IgD-negative memory B cell (primary cell): ENCODE measurements around the gene TTYH3. TPM values are rescaled to one million over a fixed set of nuclear protein-coding genes. Genes with fewer than 3 reads are reported as not detected.

ENCODE experiments used
- H3K27ac Mint-ChIP-seq, 3 donors: one replicate each; pipeline ENCODE4 v1.8.0; 2020 to 2022; ENCODE audit warnings: mild to moderate bottlenecking in 3 of 3, mixed read lengths in 3 of 3, moderate library complexity in 1 of 3
- H3K27me3 Mint-ChIP-seq: one replicate; pipeline ENCODE4 v1.8.0; 2021; ENCODE audit warnings: mixed read lengths
- H3K36me3 Mint-ChIP-seq: one replicate; pipeline ENCODE4 v1.8.0; 2020; ENCODE audit warnings: mild to moderate bottlenecking, mixed read lengths
- H3K4me1 Mint-ChIP-seq, 3 donors: one replicate each; pipeline ENCODE4 v1.8.0; 2020 to 2022; ENCODE audit warnings: mixed read lengths in 3 of 3, mild to moderate bottlenecking in 1 of 3
- H3K4me3 Mint-ChIP-seq, 4 donors: one replicate each; pipeline ENCODE4 v1.8.0; 2020 to 2022; ENCODE audit warnings: mild to moderate bottlenecking in 4 of 4, mixed read lengths in 4 of 4, moderate library complexity in 3 of 4
- H3K9me3 Mint-ChIP-seq, 3 donors: one replicate each; pipeline ENCODE4 v1.8.0; 2020 to 2021; ENCODE audit warnings: mixed read lengths in 3 of 3, mild to moderate bottlenecking in 1 of 3
- polyA plus RNA-seq: library from polyadenylated mRNA; unstranded; fragments of 300-500 nt; fragmentation: Illumina TruSeq; gene quantifications from one replicate; pipeline ENCODE4 v1.2.3, GENCODE V29; 2021

TTYH3 gene
- polyA plus RNA-seq, 1 donor from 2014 or later: 2.0 TPM

DNA sequence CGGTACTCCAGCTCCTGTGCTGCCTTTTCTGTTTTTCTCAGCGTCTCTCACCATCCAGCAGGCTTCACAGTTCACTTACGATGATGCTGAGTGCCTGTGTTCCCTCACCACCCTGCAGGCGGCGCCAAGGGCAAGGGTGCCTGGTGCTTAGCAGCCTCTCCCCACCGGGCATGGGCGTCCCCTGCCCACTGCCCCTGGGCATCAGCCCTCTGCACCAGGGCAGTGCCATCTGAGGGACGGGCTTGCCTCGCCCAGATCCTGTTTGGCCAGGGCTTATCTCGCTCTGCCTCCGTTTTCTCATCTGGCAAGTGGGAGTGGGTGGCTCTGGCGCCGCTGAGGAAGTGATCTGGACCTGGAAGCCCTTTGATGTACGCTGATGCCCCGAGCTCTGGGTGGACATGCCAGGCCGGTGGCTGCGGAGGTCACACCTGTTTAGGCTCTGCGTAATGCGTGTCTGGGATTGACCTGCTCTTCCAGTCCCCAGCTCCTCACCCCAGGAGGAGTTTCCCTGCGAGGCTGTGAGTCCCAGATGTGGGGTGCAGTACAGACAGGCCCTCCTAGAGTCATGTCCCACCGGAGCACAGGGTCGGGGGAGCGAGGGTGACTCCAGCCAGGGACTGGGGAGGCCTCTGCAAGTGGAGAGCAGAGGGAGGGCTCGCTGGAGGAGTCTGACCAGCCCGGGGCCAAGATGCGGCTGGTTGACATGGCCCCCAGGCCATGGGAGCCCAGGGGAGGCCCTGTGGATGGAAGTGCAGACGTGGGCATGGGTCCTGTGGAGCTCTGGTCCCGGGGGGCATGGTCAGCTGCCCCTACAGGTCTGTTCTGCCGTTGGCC is 11.8 kb downstream of the TTYH3 start:
- H3K9me3 Mint-ChIP-seq: no peaks in the 10 kb centered on the region
- H3K4me1 Mint-ChIP-seq: peaks cover 10 to 23% (median 15%) of the 10 kb centered on the region in 3 donors
- peak overlapping the region in 2 of 3 donors; percentile 27 to 48 for H3K27ac Mint-ChIP-seq

DNA sequence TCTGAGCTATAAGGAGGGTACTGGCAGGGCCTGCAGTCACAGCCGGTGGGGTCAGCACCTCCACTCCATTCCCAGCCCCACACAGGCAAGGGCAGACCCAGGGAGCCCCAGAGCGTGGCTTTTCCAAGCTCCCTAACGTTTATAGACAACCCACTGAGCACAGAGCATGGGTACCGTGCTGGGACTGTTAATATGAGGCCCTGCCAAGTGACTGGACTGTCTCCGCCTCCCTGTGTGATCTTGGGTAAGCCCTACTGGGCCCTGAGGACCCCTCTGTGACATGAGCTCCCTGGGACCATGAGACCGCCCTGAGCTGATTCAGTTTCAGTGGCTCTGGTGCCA is 12.4 kb downstream of the TTYH3 start:
- Mint-ChIP-seq H3K27me3 (peaks cover 2% of the 10 kb centered on the region), H3K9me3 (no peaks in the 10 kb centered on the region), H3K27ac (peak overlapping the region in 1 of 3 donors; percentile 56), H3K4me1 (peaks cover 10 to 23% (median 15%) of the 10 kb centered on the region in 3 donors), H3K4me3 (peak overlapping the region in 2 of 4 donors; percentile 39 to 55), H3K36me3 (no peaks in the 10 kb centered on the region)

More for the DNA sequence above, 11.8 kb downstream of the TTYH3 start:
- Mint-ChIP-seq H3K27me3 (peaks cover 2% of the 10 kb centered on the region), H3K36me3 (no peaks in the 10 kb centered on the region), H3K4me3 (peak overlapping the region in 1 of 4 donors; percentile 75)

DNA sequence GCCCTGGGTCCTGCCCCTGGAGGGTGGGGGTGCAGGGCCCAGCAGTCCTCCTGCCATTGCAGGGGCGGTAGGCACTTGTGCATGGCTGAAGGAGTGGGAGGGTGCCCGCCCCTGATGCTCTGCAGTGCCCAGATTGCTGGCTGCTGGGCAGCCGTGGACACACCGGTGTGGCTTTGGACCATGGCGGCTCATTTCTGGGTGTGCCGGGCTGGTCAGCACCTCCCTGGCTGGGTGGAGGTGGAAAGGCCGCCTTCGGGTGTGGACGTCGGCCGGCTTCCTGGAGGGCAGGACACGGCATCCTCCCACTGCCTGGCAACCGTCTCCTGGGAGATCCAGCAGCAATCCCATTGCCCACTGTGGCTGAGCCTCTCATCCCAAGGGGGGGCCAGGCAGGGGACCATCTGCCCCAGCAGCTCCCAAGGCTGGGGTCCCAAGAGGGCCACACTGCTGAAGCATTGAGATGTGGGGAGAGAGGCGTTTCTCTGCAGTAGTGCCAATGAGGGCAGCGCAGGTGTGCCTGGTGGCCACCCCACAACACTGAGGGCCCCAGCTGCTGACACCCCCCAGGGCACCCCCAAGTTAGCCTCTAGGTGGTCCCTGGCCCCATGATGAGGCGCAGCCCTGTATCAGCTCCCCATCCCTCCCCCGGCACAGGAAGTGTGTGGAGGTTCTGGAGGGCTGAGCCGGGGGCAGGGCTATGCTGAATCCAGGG is 12.9 kb downstream of the TTYH3 start:
- Mint-ChIP-seq H3K36me3 (no peaks in the 10 kb centered on the region), H3K27ac (peak overlapping the region in 2 of 3 donors; percentile 61 to 87), H3K4me1 (peaks cover 10 to 21% (median 15%) of the 10 kb centered on the region in 3 donors), H3K4me3 (peak overlapping the region; percentile 34 to 91 (median 65)), H3K9me3 (no peaks in the 10 kb centered on the region), H3K27me3 (peaks cover 2% of the 10 kb centered on the region)

DNA sequence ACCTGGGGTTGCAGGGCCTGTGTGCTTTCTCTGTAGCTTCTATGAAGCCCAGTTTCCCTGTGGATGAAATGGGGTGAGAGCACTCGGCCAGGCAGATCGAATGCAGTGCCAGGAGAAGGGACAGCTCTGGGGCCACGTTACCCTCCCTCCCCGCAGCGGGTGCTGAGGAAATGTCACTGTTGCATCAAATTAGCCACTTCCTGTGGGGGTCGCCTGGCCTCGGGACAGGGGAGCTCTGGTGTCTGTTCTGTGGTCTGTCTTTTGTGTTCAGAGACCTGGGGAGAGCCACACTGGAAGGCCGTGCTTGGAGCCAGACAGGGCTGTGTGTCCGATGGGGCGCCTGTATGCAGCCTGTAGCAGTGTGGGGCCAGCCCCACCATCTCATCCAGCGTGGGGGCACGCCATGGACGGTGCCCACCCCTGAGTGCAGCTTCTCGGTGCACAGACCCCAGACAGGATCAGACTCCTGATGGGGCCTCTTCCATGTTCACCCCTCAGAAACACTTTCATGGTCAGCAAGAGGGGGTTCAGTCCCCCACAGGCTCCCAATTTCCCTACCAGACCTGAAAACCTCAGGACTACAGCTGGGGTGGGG is 13.6 kb downstream of the TTYH3 start:
- Mint-ChIP-seq H3K9me3 (no peaks in the 10 kb centered on the region), H3K27me3 (peaks cover 2% of the 10 kb centered on the region), H3K4me3 (peak overlapping the region; percentile 34 to 91 (median 65)), H3K27ac (peak overlapping the region in 2 of 3 donors; percentile 61 to 87), H3K36me3 (peaks cover 3% of the 10 kb centered on the region), H3K4me1 (peaks cover 10 to 19% (median 15%) of the 10 kb centered on the region in 3 donors)

DNA sequence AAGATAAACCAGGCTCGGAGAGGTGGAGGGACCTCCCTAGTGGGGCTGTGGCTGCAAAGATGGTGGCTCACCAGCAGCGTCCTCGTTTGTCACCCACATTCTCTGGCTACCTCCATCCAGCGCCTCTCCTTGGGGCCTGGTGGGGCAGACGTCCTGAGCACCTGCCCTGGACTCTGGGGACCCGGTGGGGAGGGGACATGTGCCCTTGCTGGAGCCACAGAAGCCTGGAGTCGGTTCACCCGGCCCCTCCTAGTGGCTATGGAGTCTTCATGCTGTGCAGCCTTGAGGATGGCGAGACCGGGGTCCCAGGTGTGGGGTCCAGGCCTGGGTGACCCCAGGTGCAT is 14.5 kb downstream of the TTYH3 start:
- H3K27ac Mint-ChIP-seq: no peak overlapping the region
- peaks cover 2% of the 10 kb centered on the region for H3K27me3 Mint-ChIP-seq
- peaks cover 10 to 17% (median 14%) of the 10 kb centered on the region in 3 donors for H3K4me1 Mint-ChIP-seq
- H3K9me3 Mint-ChIP-seq: no peaks in the 10 kb centered on the region
- H3K36me3 Mint-ChIP-seq: peaks cover 3% of the 10 kb centered on the region
- H3K4me3 Mint-ChIP-seq: no peak overlapping the region

DNA sequence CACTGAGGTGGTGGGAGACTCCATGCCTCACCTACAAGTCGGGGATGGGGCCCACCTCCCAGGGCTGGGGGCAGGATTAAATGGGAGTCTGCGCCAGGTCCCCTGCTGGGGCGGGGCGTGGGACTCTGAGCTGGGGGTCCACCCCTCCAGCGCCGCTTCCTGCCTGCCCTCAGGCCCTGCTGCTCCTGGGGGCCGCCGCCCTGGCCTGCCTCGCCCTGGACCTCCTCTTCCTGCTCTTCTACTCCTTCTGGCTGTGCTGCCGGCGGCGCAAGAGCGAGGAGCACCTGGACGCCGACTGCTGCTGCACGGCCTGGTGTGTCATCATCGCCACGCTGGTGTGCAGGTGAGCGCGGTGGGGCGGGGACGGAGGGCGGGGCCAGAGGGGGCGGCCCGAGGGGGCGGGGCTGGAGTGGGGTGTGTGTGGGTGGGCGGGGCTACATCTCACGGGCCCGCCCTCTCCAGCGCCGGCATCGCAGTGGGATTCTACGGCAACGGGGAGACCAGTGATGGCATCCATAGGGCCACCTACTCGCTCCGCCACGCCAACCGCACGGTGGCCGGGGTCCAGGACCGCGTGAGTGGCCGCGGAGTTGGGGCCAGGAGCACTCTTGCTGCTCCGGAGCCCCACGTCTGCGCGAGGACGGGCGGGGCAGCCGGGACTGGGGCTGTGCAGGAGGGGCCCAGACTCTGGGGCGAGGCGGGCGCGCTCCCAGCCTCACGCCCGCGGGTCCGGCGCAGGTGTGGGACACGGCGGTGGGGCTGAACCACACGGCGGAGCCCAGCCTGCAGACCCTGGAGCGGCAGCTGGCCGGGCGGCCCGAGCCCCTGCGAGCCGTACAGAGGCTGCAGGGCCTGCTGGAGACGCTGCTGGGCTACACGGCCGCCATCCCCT is 15.1 kb downstream of the TTYH3 start:
- Mint-ChIP-seq H3K27me3 (peaks cover 2% of the 10 kb centered on the region), H3K4me1 (peaks cover 10 to 15% (median 12%) of the 10 kb centered on the region in 3 donors), H3K27ac (no peak overlapping the region), H3K4me3 (no peak overlapping the region), H3K9me3 (no peaks in the 10 kb centered on the region), H3K36me3 (peaks cover 3% of the 10 kb centered on the region)

DNA sequence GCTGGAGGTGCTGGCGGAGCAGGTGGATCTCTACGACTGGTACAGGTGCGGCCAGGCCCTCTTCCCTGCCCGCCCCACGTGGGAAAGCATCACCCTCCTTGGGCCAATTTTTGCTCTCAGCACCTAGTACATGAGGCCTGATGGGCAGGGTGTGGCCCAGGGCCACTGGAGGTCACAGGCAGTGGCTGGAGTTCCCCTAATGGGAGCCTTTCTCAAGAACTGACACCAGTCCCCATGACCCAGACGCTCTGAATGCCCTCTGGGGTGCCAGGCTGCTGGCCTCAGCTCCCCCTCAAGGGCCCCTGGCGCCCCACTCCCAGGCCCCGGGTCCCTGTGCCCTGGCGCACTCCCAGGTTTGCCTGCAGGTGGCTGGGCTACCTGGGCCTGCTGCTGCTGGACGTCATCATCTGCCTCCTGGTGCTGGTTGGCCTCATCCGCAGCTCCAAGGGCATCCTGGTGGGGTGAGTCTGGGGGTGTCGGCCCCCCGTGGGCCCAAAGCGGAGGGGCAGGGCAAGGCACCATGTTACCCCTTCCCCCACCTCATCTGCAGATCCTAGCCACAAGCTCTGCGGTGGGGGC is 15.9 kb downstream of the TTYH3 start:
- H3K4me3 Mint-ChIP-seq: no peak overlapping the region

DNA sequence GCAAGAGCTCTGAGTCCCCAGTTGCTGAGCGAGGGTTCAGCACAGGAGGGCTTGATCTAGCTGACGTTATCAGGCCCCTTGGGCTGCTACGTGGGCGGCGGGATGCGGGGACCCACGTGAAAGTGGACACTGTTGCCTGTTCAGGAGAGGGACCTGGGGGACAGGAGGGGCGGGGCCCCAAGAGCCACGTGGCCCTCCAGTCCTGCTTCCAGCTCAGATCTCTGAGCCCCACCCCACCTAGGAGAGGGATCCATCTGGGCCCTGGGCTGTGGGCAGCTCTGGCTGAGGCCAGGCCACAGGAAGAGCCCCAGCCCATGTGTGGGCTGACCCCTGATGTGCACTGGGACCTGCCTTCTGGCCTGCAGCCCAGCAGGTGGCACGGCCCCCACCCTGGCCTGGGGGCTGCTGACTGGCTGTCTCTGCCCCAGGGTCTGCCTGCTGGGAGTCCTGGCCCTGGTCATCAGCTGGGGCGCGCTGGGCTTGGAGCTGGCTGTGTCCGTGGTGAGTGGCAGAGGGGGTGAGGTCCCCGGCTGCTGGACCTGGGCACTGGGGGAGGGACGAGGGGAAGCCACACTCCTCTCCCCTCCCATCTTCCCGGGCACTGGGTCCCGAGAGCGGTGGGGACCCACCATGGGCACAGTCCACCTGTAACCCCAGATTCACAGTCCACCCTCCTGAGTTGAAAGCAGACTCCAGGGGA is 17.5 kb downstream of the TTYH3 start:
- Mint-ChIP-seq H3K36me3 (peaks cover 3% of the 10 kb centered on the region), H3K4me3 (no peak overlapping the region), H3K27ac (no peak overlapping the region), H3K27me3 (peaks cover 2% of the 10 kb centered on the region), H3K4me1 (peaks cover 9 to 10% (median 10%) of the 10 kb centered on the region in 3 donors), H3K9me3 (no peaks in the 10 kb centered on the region)

More for the DNA sequence above, 15.9 kb downstream of the TTYH3 start:
- H3K4me1 Mint-ChIP-seq: peaks cover 10 to 15% (median 12%) of the 10 kb centered on the region in 3 donors
- H3K27me3 Mint-ChIP-seq: peaks cover 2% of the 10 kb centered on the region
- peaks cover 3% of the 10 kb centered on the region for H3K36me3 Mint-ChIP-seq
- H3K27ac Mint-ChIP-seq: no peak overlapping the region
- no peaks in the 10 kb centered on the region for H3K9me3 Mint-ChIP-seq

DNA sequence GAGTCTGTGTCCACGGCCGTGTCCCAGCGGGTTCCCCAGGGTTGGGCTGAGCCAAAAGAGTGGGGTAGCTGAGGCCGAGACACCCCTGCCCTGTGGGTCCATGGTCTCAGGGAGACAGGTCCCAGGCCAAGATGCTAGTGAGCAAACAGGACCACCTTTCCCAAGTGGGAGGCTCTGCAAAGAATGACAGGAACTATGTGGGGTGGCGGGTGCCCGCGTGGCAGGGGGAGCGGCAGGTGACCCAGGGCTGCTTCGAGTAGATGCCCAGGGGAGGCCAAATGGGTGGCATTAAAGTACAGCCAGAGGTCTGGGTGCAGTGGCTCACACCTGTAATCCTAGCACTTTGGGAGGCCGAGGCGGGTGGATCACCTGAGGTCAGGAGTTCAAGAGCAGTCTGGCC is 18.2 kb downstream of the TTYH3 start:
- Mint-ChIP-seq H3K4me3 (no peak overlapping the region), H3K27me3 (peaks cover under 1% of the 10 kb centered on the region), H3K4me1 (peaks cover 7% of the 10 kb centered on the region in 3 donors), H3K36me3 (peaks cover 3% of the 10 kb centered on the region), H3K27ac (no peak overlapping the region), H3K9me3 (no peaks in the 10 kb centered on the region)

DNA sequence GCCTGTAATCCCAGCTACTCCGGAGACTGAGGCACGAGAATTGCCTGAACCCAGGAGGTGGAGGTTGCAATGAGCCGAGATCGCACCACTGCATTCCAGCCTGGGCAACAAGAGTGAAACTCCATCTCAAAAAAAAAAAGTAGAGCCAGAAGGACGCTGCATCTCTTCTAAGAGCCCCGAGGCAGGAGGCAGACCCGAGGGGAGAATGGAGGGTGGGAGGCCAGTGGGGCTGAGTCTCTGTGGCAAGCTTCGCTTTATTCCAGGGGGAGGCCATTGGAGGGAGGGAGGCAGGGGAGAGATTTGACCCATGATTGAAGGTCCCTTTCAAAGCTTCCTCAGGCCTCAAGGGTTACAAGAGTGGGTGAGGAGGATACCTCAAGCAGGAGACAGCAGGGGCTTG is 18.7 kb downstream of the TTYH3 start:
- no peaks in the 10 kb centered on the region for H3K9me3 Mint-ChIP-seq
- peaks cover 3% of the 10 kb centered on the region in 3 donors for H3K4me1 Mint-ChIP-seq
- H3K27me3 Mint-ChIP-seq: no peaks in the 10 kb centered on the region
- no peak overlapping the region for H3K27ac Mint-ChIP-seq
- H3K36me3 Mint-ChIP-seq: peaks cover 3% of the 10 kb centered on the region
- peak overlapping the region in 1 of 4 donors; percentile 65 for H3K4me3 Mint-ChIP-seq

DNA sequence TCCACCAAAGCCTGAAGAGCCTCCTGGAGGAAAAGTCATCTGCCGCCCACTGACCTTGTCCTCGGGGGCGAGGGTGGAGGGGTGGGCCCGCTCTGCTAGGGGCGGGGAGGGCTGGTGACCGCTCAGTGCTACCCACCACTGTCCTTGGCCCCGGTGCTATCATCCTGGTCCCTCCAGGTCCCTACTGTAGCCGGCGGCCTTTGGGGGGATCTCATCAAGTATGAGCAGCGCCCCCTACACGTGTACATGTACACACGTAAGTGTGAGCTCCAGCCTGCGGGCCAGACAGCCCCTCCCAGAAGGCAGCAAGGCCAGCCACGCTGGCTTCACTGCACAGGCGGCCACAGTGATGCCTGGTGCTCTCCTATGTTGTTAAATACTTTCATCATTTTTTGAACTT is 19.6 kb downstream of the TTYH3 start:
- no peaks in the 10 kb centered on the region for H3K27me3 Mint-ChIP-seq
- no peaks in the 10 kb centered on the region for H3K4me1 Mint-ChIP-seq
- peaks cover 3% of the 10 kb centered on the region for H3K36me3 Mint-ChIP-seq
- no peak overlapping the region for H3K27ac Mint-ChIP-seq
- no peak overlapping the region for H3K4me3 Mint-ChIP-seq
- H3K9me3 Mint-ChIP-seq: no peaks in the 10 kb centered on the region

DNA sequence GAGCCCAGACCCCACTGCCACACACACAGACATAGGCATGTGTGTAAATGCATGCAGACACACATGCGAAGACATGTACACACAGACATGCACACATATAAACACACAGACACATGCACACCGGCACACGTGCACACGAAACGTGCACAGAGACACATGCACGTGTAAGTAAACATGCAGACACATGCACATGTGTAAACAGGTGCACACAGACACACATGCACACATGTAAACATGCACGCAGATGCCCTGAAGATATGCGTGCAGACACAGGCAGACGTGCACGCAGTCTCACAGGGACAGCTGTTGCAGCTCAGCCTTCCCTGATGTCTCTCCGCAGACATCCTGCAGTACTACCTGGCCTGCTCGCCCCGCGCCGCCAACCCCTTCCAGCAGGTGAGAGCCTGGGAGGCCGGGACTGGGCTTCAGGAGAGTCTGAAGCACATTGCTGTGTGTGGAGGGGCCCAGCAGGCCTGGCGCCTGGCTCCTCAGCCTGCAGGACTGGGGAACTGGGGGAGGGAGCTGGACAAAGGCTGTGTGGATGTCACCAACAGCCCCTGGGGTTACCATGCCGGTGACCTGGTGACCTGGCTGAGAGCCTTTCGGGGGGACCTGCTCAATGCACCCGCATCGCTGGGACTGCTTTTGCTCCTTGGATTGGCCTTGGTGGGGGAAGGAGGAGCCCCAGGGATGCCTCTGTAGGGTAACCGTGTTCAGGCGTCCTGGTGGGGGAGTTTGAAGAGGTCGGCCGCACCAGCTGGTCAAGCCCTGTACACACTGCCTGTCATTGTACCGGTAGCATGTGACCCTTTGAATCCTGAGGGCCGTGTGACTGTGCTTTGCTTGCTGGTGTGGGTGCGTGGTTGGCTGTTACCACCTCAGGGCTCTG is 20.3 kb downstream of the TTYH3 start:
- Mint-ChIP-seq H3K9me3 (no peaks in the 10 kb centered on the region), H3K27ac (no peak overlapping the region), H3K4me1 (no peaks in the 10 kb centered on the region), H3K27me3 (no peaks in the 10 kb centered on the region), H3K36me3 (peaks cover 4% of the 10 kb centered on the region), H3K4me3 (no peak overlapping the region)

DNA sequence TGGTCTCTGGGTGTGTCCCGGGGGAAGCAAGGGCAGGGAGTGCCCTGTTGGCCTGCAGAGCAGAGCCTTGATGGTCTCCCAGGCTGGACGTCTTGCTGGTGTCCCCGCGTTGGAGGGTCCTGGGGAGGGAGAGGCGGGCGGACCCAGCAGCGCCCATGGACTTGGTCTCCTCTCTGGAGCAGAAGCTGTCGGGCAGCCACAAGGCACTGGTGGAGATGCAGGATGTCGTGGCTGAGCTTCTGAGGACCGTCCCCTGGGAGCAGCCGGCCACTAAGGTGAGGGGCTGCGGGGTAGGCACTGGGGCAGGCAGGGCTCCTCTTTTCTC is 20.9 kb downstream of the TTYH3 start:
- no peak overlapping the region for H3K4me3 Mint-ChIP-seq
- H3K27me3 Mint-ChIP-seq: no peaks in the 10 kb centered on the region
- no peak overlapping the region for H3K27ac Mint-ChIP-seq
- H3K9me3 Mint-ChIP-seq: no peaks in the 10 kb centered on the region
- peaks cover 5% of the 10 kb centered on the region for H3K36me3 Mint-ChIP-seq
- no peaks in the 10 kb centered on the region for H3K4me1 Mint-ChIP-seq
